Stomach (tissue), 4 donors: ENCODE results near the gene TMEFF2.

Experiments
- POLR2A ChIP-seq, 4 donors: fragments of 450-650 bp; IDR thresholded peaks; one replicate each; pipeline ENCODE4 v1.6.1; 2016; ENCODE audit warnings: antibody characterized with exemption in 4 of 4, control low read depth in 2 of 4, mild to moderate bottlenecking in 1 of 4, moderate library complexity in 1 of 4
- TF ChIP-seq, protein P1 (sequence below), 7 experiments: fragments of 450-650 bp in 4 of 7; fragments of 200-600 bp in 3 of 7; sonication (generic) in 3 of 7; IDR thresholded peaks; one replicate each; pipeline ENCODE4 v1.5.1; 2016 to 2019; ENCODE audit warnings: antibody characterized with exemption in 7 of 7, control low read depth in 2 of 7, mild to moderate bottlenecking in 1 of 7

DNA sequence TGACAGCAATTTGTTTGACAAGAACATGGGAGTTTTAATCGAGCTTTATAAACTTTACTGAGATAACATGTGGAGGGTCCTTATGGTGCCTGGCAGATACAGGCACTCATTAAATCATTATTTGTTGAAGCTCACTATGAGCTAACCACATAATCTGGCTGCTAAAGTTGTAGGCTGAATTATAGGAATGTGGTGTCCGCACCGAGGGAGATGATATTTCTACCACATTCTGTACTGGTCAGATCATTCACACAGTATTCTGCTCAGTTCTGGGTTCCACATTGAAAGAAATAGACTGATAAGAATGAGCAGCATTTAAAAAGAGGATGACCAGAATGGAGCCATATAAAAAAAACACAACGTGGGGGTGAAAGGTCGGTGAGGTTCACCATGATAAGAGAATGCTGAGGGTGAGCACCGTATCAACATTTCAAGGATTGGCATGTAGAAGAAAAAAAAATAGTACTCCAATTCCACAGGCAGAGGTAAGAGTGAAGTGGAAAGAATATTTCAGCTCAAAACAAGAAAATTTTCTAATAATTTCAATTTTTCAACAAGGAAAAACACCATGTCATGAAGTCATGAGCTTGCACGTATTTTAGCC is 54.4 kb downstream of the TMEFF2 start:
- TF ChIP-seq, protein P1, sequence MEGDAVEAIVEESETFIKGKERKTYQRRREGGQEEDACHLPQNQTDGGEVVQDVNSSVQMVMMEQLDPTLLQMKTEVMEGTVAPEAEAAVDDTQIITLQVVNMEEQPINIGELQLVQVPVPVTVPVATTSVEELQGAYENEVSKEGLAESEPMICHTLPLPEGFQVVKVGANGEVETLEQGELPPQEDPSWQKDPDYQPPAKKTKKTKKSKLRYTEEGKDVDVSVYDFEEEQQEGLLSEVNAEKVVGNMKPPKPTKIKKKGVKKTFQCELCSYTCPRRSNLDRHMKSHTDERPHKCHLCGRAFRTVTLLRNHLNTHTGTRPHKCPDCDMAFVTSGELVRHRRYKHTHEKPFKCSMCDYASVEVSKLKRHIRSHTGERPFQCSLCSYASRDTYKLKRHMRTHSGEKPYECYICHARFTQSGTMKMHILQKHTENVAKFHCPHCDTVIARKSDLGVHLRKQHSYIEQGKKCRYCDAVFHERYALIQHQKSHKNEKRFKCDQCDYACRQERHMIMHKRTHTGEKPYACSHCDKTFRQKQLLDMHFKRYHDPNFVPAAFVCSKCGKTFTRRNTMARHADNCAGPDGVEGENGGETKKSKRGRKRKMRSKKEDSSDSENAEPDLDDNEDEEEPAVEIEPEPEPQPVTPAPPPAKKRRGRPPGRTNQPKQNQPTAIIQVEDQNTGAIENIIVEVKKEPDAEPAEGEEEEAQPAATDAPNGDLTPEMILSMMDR (IDR thresholded peaks at IDR 0.05): no peak
- TF ChIP-seq POLR2A (IDR thresholded peaks at IDR 0.05): no peak
